SK-N-SH (cell line): ENCODE data around the gene TRAF3IP1. TPM values are rescaled to one million over a fixed set of nuclear protein-coding genes. Genes with fewer than 3 reads are reported as not detected.

Experiments used
- CTCF ChIA-PET: fragments of 300-600, 350-600 bp; formaldehyde crosslinking; extraction: SDS; loops from one replicate; lab custom pipeline; 2021; lab: Yijun Ruan, JAX
- POLR2A ChIA-PET: fragments of 350-600 bp; sonication (Branson Sonifier 250); formaldehyde crosslinking; extraction: SDS; loops from one replicate; lab custom pipeline; 2020; ENCODE audit warnings: antibody characterized with exemption, inconsistent platforms; lab: Yijun Ruan, JAX
- DNase-seq: peaks from one replicate; pipeline ENCODE4 v3.0.0; 2012
- H2AFZ ChIP-seq: fragments of 200-600 bp; sonication (generic); 2 replicates; pipeline ENCODE4 v1.8.1; 2016; ENCODE audit warnings: antibody characterized with exemption, mild to moderate bottlenecking, low read depth
- H3F3A ChIP-seq: fragments of 200-600 bp; sonication (generic); replicated peaks from 2 replicates; pipeline ENCODE3; 2016; ENCODE audit warnings: antibody characterized with exemption, mild to moderate bottlenecking; ENCODE audit not compliant: insufficient read depth
- H3K27ac ChIP-seq, 2 experiments: fragments of 200-500 bp in 1 of 2; fragments of 200-600 bp in 1 of 2; sonication (Bioruptor generic) in 1 of 2; sonication (generic), shearing (Covaris generic) in 1 of 2; 2 replicates each; pipeline versions ENCODE4 v1.5.1 to v1.6.1; 2014 to 2016; ENCODE audit warnings: low read depth in 2 of 2, inconsistent platforms in 1 of 2, low read length in 1 of 2, mild to moderate bottlenecking in 1 of 2, mixed read lengths in 1 of 2
- H3K27me3 ChIP-seq: fragments of 200-600 bp; sonication (generic), shearing (Covaris generic); 2 replicates; pipeline ENCODE4 v1.6.1; 2016; ENCODE audit warnings: mixed run types; ENCODE audit not compliant: insufficient read depth
- H3K36me3 ChIP-seq, 2 experiments: fragments of 200-500 bp in 1 of 2; fragments of 200-600 bp in 1 of 2; sonication (Bioruptor generic) in 1 of 2; sonication (generic) in 1 of 2; replicated peaks in 1 of 2; 2 replicates each; pipeline versions ENCODE3 to v1.5.1; 2014 to 2016; ENCODE audit warnings: low read length in 1 of 2, mild to moderate bottlenecking in 1 of 2; ENCODE audit not compliant: insufficient read depth in 2 of 2, control insufficient read depth in 1 of 2
- H3K4me1 ChIP-seq, 2 experiments: fragments of 200-500 bp in 1 of 2; fragments of 200-600 bp in 1 of 2; sonication (Bioruptor generic) in 1 of 2; sonication (generic), shearing (Covaris generic) in 1 of 2; 2 replicates each; pipeline versions ENCODE4 v1.5.1 to v1.6.1; 2014 to 2016; ENCODE audit warnings: low read depth in 1 of 2, low read length in 1 of 2, mixed run types in 1 of 2; ENCODE audit not compliant: insufficient read depth in 2 of 2, control insufficient read depth in 1 of 2
- H3K4me2 ChIP-seq: fragments of 200-600 bp; sonication (generic), shearing (Covaris generic); 2 replicates; pipeline ENCODE4 v1.6.1; 2017; ENCODE audit warnings: mixed run types
- H3K4me3 ChIP-seq, 2 experiments: fragments of 200-500 bp in 1 of 2; fragments of 200-600 bp in 1 of 2; sonication (Bioruptor generic) in 1 of 2; sonication (generic), shearing (Covaris generic) in 1 of 2; 2 replicates each; pipeline versions ENCODE4 v1.5.1 to v1.8.1; 2014 to 2016; ENCODE audit warnings: low read depth in 2 of 2, inconsistent platforms in 1 of 2, low read length in 1 of 2, mild to moderate bottlenecking in 1 of 2, mixed read lengths in 1 of 2, moderate library complexity in 1 of 2
- H3K79me2 ChIP-seq: fragments of 200-600 bp; sonication (generic); 2 replicates; pipeline ENCODE4 v1.8.1; 2017; ENCODE audit warnings: mild to moderate bottlenecking; ENCODE audit not compliant: insufficient read depth
- H3K9ac ChIP-seq: fragments of 200-600 bp; sonication (generic); 2 replicates; pipeline ENCODE4 v1.6.1; 2017; ENCODE audit warnings: mixed run types
- H3K9me2 ChIP-seq: fragments of 200-600 bp; sonication (generic); 2 replicates; pipeline ENCODE4 v1.6.1; 2017; ENCODE audit warnings: mixed run types
- H3K9me3 ChIP-seq: fragments of 200-600 bp; sonication (generic); 2 replicates; pipeline ENCODE4 v1.6.1; 2017; ENCODE audit warnings: mixed run types, mild to moderate bottlenecking, moderate library complexity
- H4K20me1 ChIP-seq: fragments of 200-600 bp; sonication (generic); 2 replicates; pipeline ENCODE4 v1.6.1; 2017; ENCODE audit warnings: mild to moderate bottlenecking, mixed run types; ENCODE audit not compliant: insufficient read depth
- CHD2 ChIP-seq: fragments of 150-350 bp; IDR thresholded peaks from 2 replicates; pipeline ENCODE4 v1.6.1; 2018; ENCODE audit warnings: low read length; ENCODE audit not compliant: partially characterized antibody
- EZH2phosphoT487 ChIP-seq: fragments of 200-600 bp; sonication (generic); IDR thresholded peaks from 2 replicates; pipeline ENCODE4 v1.6.1; 2017; ENCODE audit warnings: low read depth, mixed run types, mild to moderate bottlenecking, antibody characterized with exemption, moderate library complexity, borderline replicate concordance
- FOXJ3 ChIP-seq: sonication (generic); formaldehyde crosslinking; IDR thresholded peaks from 2 replicates; pipeline ENCODE4 v1.5.1; 2020; ENCODE audit warnings: mild to moderate bottlenecking, missing genetic modification reagents
- FOXM1 ChIP-seq: IDR thresholded peaks from 2 replicates; pipeline ENCODE4 v1.4.0; 2012; ENCODE audit warnings: low read depth, mild to moderate bottlenecking
- GATA2 ChIP-seq: sonication (generic); formaldehyde crosslinking; IDR thresholded peaks from 2 replicates; pipeline ENCODE4 v1.5.0; 2020; ENCODE audit warnings: mild to moderate bottlenecking, missing genetic modification reagents
- MXI1 ChIP-seq: IDR thresholded peaks from 2 replicates; pipeline ENCODE4 v1.6.1; 2012; ENCODE audit warnings: mild to moderate bottlenecking, low read depth, low read length, improper control_type of control experiment
- NRF1 ChIP-seq: IDR thresholded peaks from 2 replicates; pipeline ENCODE4 v1.6.1; 2012; ENCODE audit warnings: low read depth, mild to moderate bottlenecking, low read length
- POLR2AphosphoS5 ChIP-seq: IDR thresholded peaks from 2 replicates; pipeline ENCODE4 v1.6.1; 2012; ENCODE audit warnings: low read depth, low read length
- RAD21 ChIP-seq: IDR thresholded peaks from 2 replicates; pipeline ENCODE4 v1.6.1; 2012; ENCODE audit warnings: mild to moderate bottlenecking, low read length
- RFX5 ChIP-seq: IDR thresholded peaks from 2 replicates; pipeline ENCODE4 v1.6.1; 2012; ENCODE audit warnings: mild to moderate bottlenecking, improper control_type of control experiment, low read length
- TAF1 ChIP-seq: IDR thresholded peaks from 2 replicates; pipeline ENCODE4 v1.6.1; 2012; ENCODE audit warnings: low read depth, mild to moderate bottlenecking, low read length, moderate library complexity, borderline replicate concordance
- USF1 ChIP-seq: IDR thresholded peaks from 2 replicates; pipeline ENCODE4 v1.4.0; 2012; ENCODE audit warnings: low read depth, borderline replicate concordance
- USF2 ChIP-seq: fragments of 150-350 bp; IDR thresholded peaks from 2 replicates; pipeline ENCODE4 v1.6.1; 2017; ENCODE audit warnings: antibody characterized with exemption, low read length, low read depth, borderline replicate concordance
- WGBS: methylation state at CpG from one replicate; pipeline ENCODE4 v1.1.6; 2017; ENCODE audit warnings: low lambda C conversion rate; 5-methylcytosine and 5-hydroxymethylcytosine counted together
- polyA plus RNA-seq, 3 experiments: library from polyadenylated mRNA; depleted of rRNA; stranded (reverse); fragments of >200 nt; gene quantifications; 2 replicates each; pipeline ENCODE4 v1.2.3, GENCODE V29; 2012

TRAF3IP1 gene
- polyA plus RNA-seq, 1 of the 3 experiments (the other 2 are of a cell fraction), result 15.0 TPM

GRCh38 chr2:238427435-238428162 lies 107.3 kb downstream of the TRAF3IP1 start:
- Histone ChIP-seq H3K79me2 (peaks cover 65% of the 10 kb centered on the region), H3K4me2 (peak overlapping the region; percentile 85), H3F3A (peaks cover 9% of the 10 kb centered on the region), H4K20me1 (no peaks in the 10 kb centered on the region), H3K27me3 (no peaks in the 10 kb centered on the region), H3K4me3 (peak overlapping the region; percentile 92 to 98), H3K9me2 (no peaks in the 10 kb centered on the region), H3K9ac (peak overlapping the region; percentile 98), H2AFZ (no peak overlapping the region; the same call in 1 of the 2 replicates), H3K4me1 (peaks cover 16 to 18% of the 10 kb centered on the region in 2 experiments; a peak in 3 of 4 replicates), H3K27ac (peak overlapping the region; percentile 98 to 99), H3K36me3 (peaks cover 6 to 38% of the 10 kb centered on the region in 2 experiments), H3K9me3 (peaks cover 7% of the 10 kb centered on the region; the same call in 1 of the 2 replicates)
- TF ChIP-seq FOXM1 (no peak), MXI1 (no peak)
- CTCF ChIA-PET, result interaction anchor here (1.2 kb wide), 1 partner anchor 9 kb away, joined by 3 read pairs; no protein-coding TSS in a partner anchor
- WGBS, result 12% methylated on average over 9 of the region's 20 CpGs
- POLR2A ChIA-PET, result interaction anchor here (0.8 kb wide), 1 partner anchor 9 kb away, joined by 4 read pairs; no protein-coding TSS in a partner anchor
- DNase-seq, result no peak

- no peak overlapping the region for H3K27ac ChIP-seq
- peaks cover 78% of the 10 kb centered on the region for H3K79me2 ChIP-seq
- whole genome bisulfite sequencing, result 93% methylated on average over 8 of the region's 8 CpGs
- H3K9ac ChIP-seq, result no peak overlapping the region
- H3K4me1 ChIP-seq, result peaks cover 16 to 22% of the 10 kb centered on the region in 2 experiments
- peaks cover 7% of the 10 kb centered on the region; the same call in 1 of the 2 replicates for H3K9me3 ChIP-seq
- H3K27me3 ChIP-seq, result no peaks in the 10 kb centered on the region
- POLR2A ChIA-PET, result no interaction called here
- no peaks in the 10 kb centered on the region for H3K9me2 ChIP-seq
- peak overlapping the region; percentile 85 for H3K4me2 ChIP-seq
- peaks cover 11 to 49% of the 10 kb centered on the region in 2 experiments for H3K36me3 ChIP-seq
- peaks cover 22% of the 10 kb centered on the region for H3F3A ChIP-seq
- H3K4me3 ChIP-seq, result no peak overlapping the region; a peak in 1 of 4 replicates
- DNase-seq, result no peak
- H4K20me1 ChIP-seq, result no peaks in the 10 kb centered on the region
- no peak overlapping the region for H2AFZ ChIP-seq
- TF ChIP-seq TAF1, result no peak
- no peak for TF ChIP-seq GATA2 (CRISPR knock-in tag)
- no peak for TF ChIP-seq RAD21
- no peak for TF ChIP-seq POLR2AphosphoS5
- TF ChIP-seq FOXJ3, result no peak
- TF ChIP-seq MXI1, result no peak
- TF ChIP-seq CHD2, result no peak
- no peak for TF ChIP-seq NRF1
- no peak for TF ChIP-seq RFX5
- TF ChIP-seq USF2, result no peak
- no peak for TF ChIP-seq USF1
- TF ChIP-seq EZH2phosphoT487, result no peak
- CTCF ChIA-PET, result no interaction called here
These were observed 108.5 kb downstream of the TRAF3IP1 start for GRCh38 chr2:238428866-238429265.
